WTC11 (cell line): ENCODE results near the gene ARHGAP21. TPM values are rescaled to one million over a fixed set of nuclear protein-coding genes. Genes with fewer than 3 reads are reported as not detected.
A peak's percentile ranks its signal among the peaks of the same experiment; 100 is the strongest.

Experiments used
- ATAC-seq: fragments of 200-7000 bp; cut with Tn5 transposase; 2 replicates; pipeline ENCODE4 v1.10.0; 2021; ENCODE audit warnings: mild to moderate bottlenecking, moderate library complexity
- CTCF ChIA-PET: fragments of 300-600 bp; sonication (Branson Sonifier 250); formaldehyde crosslinking; loops from one replicate; lab custom pipeline; 2021; ENCODE audit warnings: antibody characterized with exemption; lab: Charles Lee
- POLR2A ChIA-PET: fragments of 350-600 bp; sonication (Branson Sonifier 250); formaldehyde crosslinking; loops from one replicate; lab custom pipeline; 2021; ENCODE audit warnings: antibody characterized with exemption; lab: Charles Lee
- DNase-seq: peaks from one replicate; pipeline ENCODE4 v3.0.0; 2021; ENCODE audit warnings: low spot score
- H3K27ac Mint-ChIP-seq: 2 replicates; pipeline ENCODE4 v1.8.0; 2021; ENCODE audit warnings: mixed read lengths
- H3K27me3 Mint-ChIP-seq: 2 replicates; pipeline ENCODE4 v1.8.0; 2021; ENCODE audit warnings: low read depth, mild to moderate bottlenecking, moderate library complexity, mixed read lengths
- H3K36me3 Mint-ChIP-seq: 2 replicates; pipeline ENCODE4 v1.8.0; 2021; ENCODE audit warnings: mixed read lengths
- H3K4me1 Mint-ChIP-seq: 2 replicates; pipeline ENCODE4 v1.8.0; 2022; ENCODE audit warnings: mixed read lengths
- H3K4me3 Mint-ChIP-seq: 2 replicates; pipeline ENCODE4 v1.8.0; 2021; ENCODE audit warnings: mild to moderate bottlenecking, moderate library complexity, mixed read lengths
- H3K9me3 Mint-ChIP-seq: 2 replicates; pipeline ENCODE4 v1.8.0; 2021; ENCODE audit warnings: mixed read lengths
- AFF4 ChIP-seq: sonication (generic); formaldehyde crosslinking; IDR thresholded peaks from 2 replicates; pipeline ENCODE4 v1.8.1; 2023; ENCODE audit warnings: mild to moderate bottlenecking, missing genetic modification reagents, borderline replicate concordance
- CREM ChIP-seq: sonication (generic); formaldehyde crosslinking; IDR thresholded peaks from 2 replicates; pipeline ENCODE4 v1.8.1; 2022; ENCODE audit warnings: mild to moderate bottlenecking, missing genetic modification reagents, moderate library complexity
- CTCF ChIP-seq: fragments of 200-600 bp; IDR thresholded peaks from 2 replicates; pipeline ENCODE4 v1.8.0; 2022; ENCODE audit warnings: antibody characterized with exemption
- E2F1 ChIP-seq: sonication (generic); formaldehyde crosslinking; IDR thresholded peaks from 2 replicates; pipeline ENCODE4 v1.8.0; 2022; ENCODE audit warnings: mild to moderate bottlenecking, missing genetic modification reagents
- E2F4 ChIP-seq: sonication (generic); formaldehyde crosslinking; IDR thresholded peaks from 2 replicates; pipeline ENCODE4 v1.8.1; 2022; ENCODE audit warnings: low read depth, mild to moderate bottlenecking, moderate library complexity, missing genetic modification reagents, borderline replicate concordance
- ELF4 ChIP-seq: sonication (generic); formaldehyde crosslinking; IDR thresholded peaks from 2 replicates; pipeline ENCODE4 v1.8.1; 2022; ENCODE audit warnings: low read depth, mild to moderate bottlenecking, moderate library complexity, missing genetic modification reagents
- ERG ChIP-seq: fragments of 250-450 bp; sonication (Bioruptor Pico); IDR thresholded peaks from 2 replicates; pipeline ENCODE4 v1.8.0; 2021; ENCODE audit warnings: mild to moderate bottlenecking
- FOXP1 ChIP-seq: sonication (generic); formaldehyde crosslinking; IDR thresholded peaks from 2 replicates; pipeline ENCODE4 v1.8.0; 2022; ENCODE audit warnings: missing genetic modification reagents, mild to moderate bottlenecking, moderate library complexity, borderline replicate concordance
- IRF1 ChIP-seq: sonication (generic); formaldehyde crosslinking; IDR thresholded peaks from 2 replicates; pipeline ENCODE4 v1.8.0; 2023; ENCODE audit warnings: missing genetic modification reagents
- PRRX2 ChIP-seq: fragments of 250-450 bp; sonication (Bioruptor Pico); IDR thresholded peaks from 2 replicates; pipeline ENCODE4 v1.8.0; 2021; ENCODE audit warnings: mild to moderate bottlenecking
- RELA ChIP-seq: sonication (generic); formaldehyde crosslinking; IDR thresholded peaks from 2 replicates; pipeline ENCODE4 v1.8.1; 2022; ENCODE audit warnings: missing genetic modification reagents, mild to moderate bottlenecking, borderline replicate concordance
- SMAD3 ChIP-seq: sonication (generic); formaldehyde crosslinking; IDR thresholded peaks from 2 replicates; pipeline ENCODE4 v1.8.0; 2022; ENCODE audit warnings: missing genetic modification reagents, mild to moderate bottlenecking, borderline replicate concordance
- ZBTB43 ChIP-seq: sonication (generic); formaldehyde crosslinking; IDR thresholded peaks from 2 replicates; pipeline ENCODE4 v1.8.1; 2023; ENCODE audit warnings: mild to moderate bottlenecking, missing genetic modification reagents
- ZNF138 ChIP-seq: sonication (generic); formaldehyde crosslinking; conservative IDR thresholded peaks from 2 replicates; pipeline ENCODE4 v1.8.1; 2022; ENCODE audit warnings: mild to moderate bottlenecking, moderate library complexity, missing genetic modification reagents
- ZNF232 ChIP-seq: sonication (generic); formaldehyde crosslinking; IDR thresholded peaks from 2 replicates; pipeline ENCODE4 v1.8.0; 2022; ENCODE audit warnings: mild to moderate bottlenecking, missing genetic modification reagents
- ZNF281 ChIP-seq: sonication (generic); formaldehyde crosslinking; IDR thresholded peaks from 2 replicates; pipeline ENCODE4 v1.8.0; 2023; ENCODE audit warnings: mild to moderate bottlenecking, missing genetic modification reagents
- ZNF317 ChIP-seq: sonication (generic); formaldehyde crosslinking; IDR thresholded peaks from 2 replicates; pipeline ENCODE4 v1.8.1; 2023; ENCODE audit warnings: low read depth, mild to moderate bottlenecking, moderate library complexity, missing genetic modification reagents, borderline replicate concordance
- total RNA-seq: library from RNA; stranded (reverse); gene quantifications from 3 replicates; pipeline ENCODE4 v1.2.3, GENCODE V29; 2021

ARHGAP21 gene
- total RNA-seq, 1 experiment from 2014 or later, result 33.8 TPM

- TF ChIP-seq E2F1 (CRISPR knock-in tag) (no peak), ZNF281 (CRISPR knock-in tag) (no peak), AFF4 (no peak), ERG (CRISPR knock-in tag) (no peak)
- TF ChIP-seq, all 79 proteins: peak for 0
Observed at GRCh38 chr10:24561453-24561852, 162.2 kb downstream of the ARHGAP21 start (continued).

- ATAC-seq, result peak; percentile 10; the same call in 1 of the 2 replicates
- TF ChIP-seq ZNF317 (no peak), ELF4 (CRISPR knock-in tag) (no peak), IRF1 (CRISPR knock-in tag) (no peak), ZBTB43 (CRISPR knock-in tag) (no peak), RELA (CRISPR knock-in tag) (no peak), FOXP1 (CRISPR knock-in tag) (no peak), SMAD3 (CRISPR knock-in tag) (no peak), E2F4 (CRISPR knock-in tag) (no peak), PRRX2 (CRISPR knock-in tag) (no peak), CTCF (peak; percentile 57), CREM (CRISPR knock-in tag) (no peak), ZNF138 (no peak), ZNF232 (peak; percentile 88; the same call in 1 of the 2 replicates)
Observed at GRCh38 chr10:24556750-24557742, 166.6 kb downstream of the ARHGAP21 start.

More at GRCh38 chr10:24556750-24557742, 166.6 kb downstream of the ARHGAP21 start:
- ChIA-PET POLR2A (interaction anchor here (0.5 kb wide), 1 partner anchor 138 kb away, joined by 4 read pairs; no protein-coding TSS in a partner anchor), CTCF (interaction anchor here (0.6 to 1.7 kb wide), 6 partner anchors 10 to 63 kb away, joined by 3 to 5 read pairs (median 4); no protein-coding TSS in a partner anchor)
- no peak for DNase-seq
- Mint-ChIP-seq H3K27me3 (0 out of 2 replicates have a peak, but pooled peaks cover 2% of the 10 kb centered on the region), H3K27ac (no peak overlapping the region), H3K9me3 (peaks cover 19% of the 10 kb centered on the region), H3K36me3 (peaks cover 6% of the 10 kb centered on the region), H3K4me1 (peaks cover 16% of the 10 kb centered on the region), H3K4me3 (no peak overlapping the region)
